Measurements from ENCODE around the gene CRYBG1. TPM values are rescaled to one million over a fixed set of nuclear protein-coding genes. Genes with fewer than 3 reads are reported as not detected.

CRYBG1 gene
- total and polyA plus RNA-seq, 10 of the 15 experiments (the other 5 are each of a cell fraction or from before 2014, with no cell fraction given) = 6.5 to 57.0 (median 25.2) TPM

GRCh38 chr6:106476331-106477105 is 116.0 kb downstream of the CRYBG1 start (continued):
- no peak for TF ChIP-seq ZBTB40 (IDR thresholded peaks at IDR 0.05; ENCODE audit: borderline replicate concordance)
- TF ChIP-seq BACH1 (IDR thresholded peaks at IDR 0.05; ENCODE audit: borderline replicate concordance) = no peak
- no peak for TF ChIP-seq HDAC6 (IDR thresholded peaks at IDR 0.05; ENCODE audit: unreplicated experiment)
- no peak for TF ChIP-seq NFIC (IDR thresholded peaks at IDR 0.05; ENCODE audit: low read depth, low read length)

- ChIA-PET POLR2A (no interaction called here), RAD21 (ENCODE audit: unreplicated experiment) (interaction anchor here (1.1 kb wide), 1 partner anchor 89 kb away, joined by 4 read pairs; no protein-coding TSS in a partner anchor), SMC1A (ENCODE audit: uncharacterized antibody, unreplicated experiment) (interaction anchor here (1.4 kb wide), 1 partner anchor 8 kb away, joined by 4 read pairs; no protein-coding TSS in a partner anchor), CTCF (interaction anchor here (0.9 to 1.4 kb wide), 3 partner anchors 8 to 32 kb away, joined by 3 read pairs; no protein-coding TSS in a partner anchor)
- intact Hi-C loops (cut with micrococcal nuclease; ENCODE audit: unreplicated experiment) = no loop called here
- Histone ChIP-seq H2AFZ (ENCODE audit: control insufficient read depth, low read depth, low read length) (no peak overlapping the region), H3K27me3 (replicated peaks in 1 of 2; ENCODE audit: control insufficient read depth in 2 of 2, insufficient read depth in 2 of 2, low read length in 1 of 2) (peaks cover 2% of the 10 kb centered on the region in 2 experiments; a peak in 2 of 4 replicates), H3K4me2 (ENCODE audit: control insufficient read depth, insufficient read depth) (no peak overlapping the region), H3K36me3 (ENCODE audit: control insufficient read depth in 2 of 2, insufficient read depth in 2 of 2, low read length in 1 of 2) (no peaks in the 10 kb centered on the region), H3K4me1 (ENCODE audit: control insufficient read depth, insufficient read depth, low read length) (no peaks in the 10 kb centered on the region), H4K20me1 (ENCODE audit: control insufficient read depth, insufficient read depth) (no peaks in the 10 kb centered on the region), H3K9me3 (replicated peaks; ENCODE audit: control insufficient read depth, insufficient read depth, low read length) (no peaks in the 10 kb centered on the region), H3K27ac (ENCODE audit: control insufficient read depth, insufficient read depth) (no peak overlapping the region), H3K9ac (ENCODE audit: control insufficient read depth, insufficient read depth, low read length) (no peak overlapping the region), H3K4me3 (no peak overlapping the region), H3K79me2 (ENCODE audit: control insufficient read depth, insufficient read depth, low read length) (no peaks in the 10 kb centered on the region)
- no peak for DNase-seq (ENCODE audit: low read depth, low spot score)
- in situ Hi-C loops (cut with MboI) = no loop called here
- FAIRE-seq = no peak
- 3% methylated on average over 3 of the region's 3 CpGs for WGBS (ENCODE audit: insufficient coverage, insufficient replicate concordance, low lambda C conversion rate, missing lambda C conversion rate)
- ATAC-seq = no peak
- no TSS peak for BruUV-seq (replicated peaks)
- TF ChIP-seq CEBPZ (IDR thresholded peaks at IDR 0.05; ENCODE audit: low read depth, low read length) (no peak), IKZF2 (IDR thresholded peaks at IDR 0.05) (no peak), EP300 (IDR thresholded peaks at IDR 0.05; ENCODE audit: borderline replicate concordance in 1 of 2, control insufficient read depth in 1 of 2, low read depth in 2 of 2, low read length in 2 of 2) (no peak), SMARCA5 (IDR thresholded peaks at IDR 0.05) (no peak), MAX (IDR thresholded peaks at IDR 0.05; ENCODE audit: low read depth, low read length) (no peak), ZNF274 (IDR thresholded peaks at IDR 0.05; ENCODE audit: insufficient read depth, insufficient read length) (no peak), FOS (IDR thresholded peaks at IDR 0.05; ENCODE audit: borderline replicate concordance, extremely low read depth, insufficient read length) (no peak), NFIC (IDR thresholded peaks at IDR 0.05; ENCODE audit: low read depth, low read length) (no peak), HCFC1 (IDR thresholded peaks at IDR 0.05; ENCODE audit: low read length) (no peak)
Measured at GRCh38 chr6:106477146-106477545, 116.6 kb downstream of the CRYBG1 start.
